ENCODE data around the gene FGF13. TPM values are rescaled to one million over a fixed set of nuclear protein-coding genes. Genes with fewer than 3 reads are reported as not detected.

The FGF13 gene
- total RNA-seq, 2 experiments from 2014 or later: not detected

DNA sequence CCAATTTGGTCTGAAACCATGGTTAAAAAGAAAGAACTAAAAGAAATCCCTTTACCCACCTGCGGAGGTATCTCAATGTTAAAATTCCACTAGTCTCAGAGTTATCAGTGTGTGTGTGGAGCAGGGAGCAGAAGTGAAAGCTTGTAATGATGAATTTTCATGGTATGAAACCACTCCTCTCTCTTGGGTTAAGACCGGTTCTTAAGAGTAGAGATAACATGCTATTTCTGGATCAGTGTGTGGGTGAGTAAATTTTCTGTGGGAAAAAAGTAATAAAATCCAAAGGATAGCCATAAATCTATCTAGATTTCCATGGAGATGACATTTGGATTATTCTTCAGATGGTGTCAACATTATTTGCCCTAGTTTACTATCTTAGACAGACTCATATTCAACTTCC lies 3.2 kb downstream of the FGF13 start:
- H3K27ac Mint-ChIP-seq: no peak overlapping the region
- POLR2A ChIA-PET: no interaction called here
- no peaks in the 10 kb centered on the region for H3K36me3 Mint-ChIP-seq
- DNase-seq: no peak
- no peak for ATAC-seq (ENCODE audit: low read depth)
- no peaks in the 10 kb centered on the region for H3K9me3 Mint-ChIP-seq
- peaks cover 29% of the 10 kb centered on the region for H3K27me3 Mint-ChIP-seq
- no peak overlapping the region for H3K4me3 Mint-ChIP-seq
- no peaks in the 10 kb centered on the region for H3K4me1 Mint-ChIP-seq

DNA sequence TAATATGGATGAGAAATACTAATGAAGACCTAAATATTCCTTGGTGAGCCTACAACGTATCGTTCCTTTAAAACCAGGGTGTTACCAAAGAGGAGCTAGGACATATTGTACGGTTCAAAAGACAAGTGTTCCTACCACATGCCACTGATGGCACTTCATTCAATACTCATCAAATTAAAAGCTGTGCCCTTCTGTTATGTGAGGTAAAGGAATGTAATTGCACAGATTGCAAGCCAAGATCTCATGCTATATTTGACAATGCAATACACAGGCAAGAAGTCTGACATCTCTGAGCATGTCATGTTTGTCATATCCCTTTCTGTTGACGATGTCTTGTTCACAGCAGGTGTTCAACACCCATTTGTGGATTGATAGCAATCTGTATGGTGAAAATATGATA lies 6.9 kb downstream of the FGF13 start:
- no peaks in the 10 kb centered on the region for H3K9me3 Mint-ChIP-seq
- POLR2A ChIA-PET: no interaction called here
- no peak for DNase-seq
- peaks cover 2% of the 10 kb centered on the region for H3K27me3 Mint-ChIP-seq
- H3K36me3 Mint-ChIP-seq: no peaks in the 10 kb centered on the region
- no peak overlapping the region for H3K4me3 Mint-ChIP-seq
- no peaks in the 10 kb centered on the region for H3K4me1 Mint-ChIP-seq
- no peak overlapping the region for H3K27ac Mint-ChIP-seq
- no peak for ATAC-seq (ENCODE audit: low read depth)

DNA sequence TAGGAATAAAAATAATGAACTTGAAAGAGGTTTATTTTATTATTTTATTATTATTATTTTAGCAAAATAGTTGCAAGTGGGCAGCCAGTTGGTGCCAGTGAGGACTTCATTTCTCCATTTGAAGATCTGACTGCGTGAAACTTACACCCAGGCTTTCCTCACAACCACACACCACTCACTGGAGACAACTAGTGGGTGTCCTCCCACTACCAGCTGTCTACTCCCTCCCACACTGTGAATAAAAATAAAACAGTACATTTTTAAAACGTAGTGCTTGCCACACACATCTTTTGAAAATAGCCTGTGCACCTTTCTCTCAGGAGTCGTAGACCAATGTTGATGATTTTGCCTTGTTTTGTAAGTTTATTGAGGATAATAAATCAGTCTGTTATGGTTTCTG lies 7.4 kb downstream of the FGF13 start:
- no peak for ATAC-seq (ENCODE audit: low read depth)

DNA sequence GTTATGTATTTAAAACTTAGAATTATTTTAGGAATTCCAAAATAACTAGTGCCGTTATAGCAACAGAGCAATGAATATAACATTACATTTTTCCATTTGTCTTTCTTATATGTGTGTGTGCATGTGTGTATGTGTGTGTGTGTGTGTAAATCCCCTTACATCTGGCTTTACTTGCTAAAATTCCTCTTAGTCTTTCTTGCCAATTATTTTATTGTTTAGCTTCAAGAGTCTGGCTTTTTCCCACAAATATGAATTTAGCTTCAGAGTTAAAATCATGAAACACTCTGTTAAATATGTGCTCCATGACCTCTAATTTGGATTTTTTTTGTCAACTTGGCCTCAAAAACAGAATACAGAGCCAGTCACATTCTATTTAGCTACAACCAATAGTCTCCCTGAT lies 18.9 kb downstream of the FGF13 start:
- Mint-ChIP-seq H3K27me3 (no peaks in the 10 kb centered on the region), H3K9me3 (no peaks in the 10 kb centered on the region), H3K4me1 (no peaks in the 10 kb centered on the region), H3K36me3 (no peaks in the 10 kb centered on the region), H3K4me3 (no peak overlapping the region), H3K27ac (no peak overlapping the region)
- ATAC-seq (ENCODE audit: low read depth) (no peak), DNase-seq (no peak)
- POLR2A ChIA-PET: no interaction called here

More for the DNA sequence above, 7.4 kb downstream of the FGF13 start:
- DNase-seq: no peak
- POLR2A ChIA-PET: no interaction called here
- no peaks in the 10 kb centered on the region for H3K4me1 Mint-ChIP-seq
- no peaks in the 10 kb centered on the region for H3K9me3 Mint-ChIP-seq
- peaks cover under 1% of the 10 kb centered on the region for H3K27me3 Mint-ChIP-seq
- no peak overlapping the region for H3K4me3 Mint-ChIP-seq
- no peak overlapping the region for H3K27ac Mint-ChIP-seq
- no peaks in the 10 kb centered on the region for H3K36me3 Mint-ChIP-seq

DNA sequence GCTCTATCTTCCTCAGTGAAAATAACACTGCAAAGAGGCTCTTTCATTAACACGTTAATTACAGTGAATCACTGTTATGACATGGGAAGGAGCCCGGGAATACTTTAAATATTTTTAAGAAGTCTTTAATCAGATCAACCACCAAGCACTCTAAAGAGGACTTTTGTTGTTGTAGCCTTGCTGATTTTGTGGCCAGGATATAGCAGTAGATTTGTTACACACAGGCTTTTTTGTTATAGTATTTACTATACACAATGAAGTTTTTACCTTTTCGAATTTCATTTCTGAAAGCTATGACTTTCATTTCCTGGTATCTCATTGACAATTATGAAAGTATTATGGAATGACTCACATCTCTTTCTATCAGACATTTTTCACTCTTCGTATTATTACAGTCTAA lies 20.3 kb downstream of the FGF13 start:
- no peaks in the 10 kb centered on the region for H3K36me3 Mint-ChIP-seq
- H3K27ac Mint-ChIP-seq: no peak overlapping the region
- no peaks in the 10 kb centered on the region for H3K4me1 Mint-ChIP-seq
- no peak for DNase-seq
- H3K27me3 Mint-ChIP-seq: no peaks in the 10 kb centered on the region
- no peak for ATAC-seq (ENCODE audit: low read depth)
- no peak overlapping the region for H3K4me3 Mint-ChIP-seq
- H3K9me3 Mint-ChIP-seq: no peaks in the 10 kb centered on the region
- POLR2A ChIA-PET: no interaction called here

DNA sequence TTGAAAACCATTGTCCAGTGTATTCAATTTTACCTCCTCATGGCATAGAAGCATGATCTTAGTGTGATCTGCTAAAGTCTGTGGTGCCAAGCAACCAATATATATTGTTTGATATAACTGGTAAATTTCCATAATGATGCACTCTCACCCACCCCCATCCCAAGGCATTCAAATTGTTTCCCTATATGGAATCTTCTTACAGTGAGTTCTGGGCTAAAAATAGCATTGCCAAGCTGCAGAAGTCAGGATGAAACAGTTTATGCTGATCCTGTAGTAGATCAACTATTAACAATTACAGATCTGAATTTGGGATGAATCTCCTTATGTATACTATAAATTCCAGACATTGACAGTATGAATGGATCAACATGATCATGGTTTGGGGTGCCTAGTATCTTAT lies 20.9 kb downstream of the FGF13 start:
- ATAC-seq (ENCODE audit: low read depth) (no peak), DNase-seq (no peak)
- no peaks in the 10 kb centered on the region for H3K9me3 Mint-ChIP-seq
- H3K36me3 Mint-ChIP-seq: no peaks in the 10 kb centered on the region
- H3K27ac Mint-ChIP-seq: no peak overlapping the region
- POLR2A ChIA-PET: no interaction called here
- no peaks in the 10 kb centered on the region for H3K27me3 Mint-ChIP-seq
- H3K4me1 Mint-ChIP-seq: no peaks in the 10 kb centered on the region
- no peak overlapping the region for H3K4me3 Mint-ChIP-seq

DNA sequence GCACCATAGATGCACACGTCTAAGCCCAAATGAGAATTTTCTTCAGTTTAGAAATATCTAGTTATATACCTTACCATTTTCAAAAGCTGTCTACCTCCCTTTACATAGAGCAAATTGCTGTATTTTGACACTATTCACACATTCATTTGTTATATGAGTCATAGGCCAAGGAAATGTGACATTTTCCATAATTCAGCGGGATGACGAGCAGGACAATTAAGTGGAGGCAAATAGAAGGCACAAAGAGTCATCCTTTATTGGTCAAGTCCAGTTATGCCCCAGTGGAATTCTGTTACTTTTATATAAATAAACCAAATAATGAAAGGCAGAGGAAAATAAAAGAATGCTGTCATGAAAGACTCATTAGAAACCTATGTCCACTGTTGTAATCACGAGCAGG lies 27.9 kb downstream of the FGF13 start:
- Mint-ChIP-seq H3K36me3 (no peaks in the 10 kb centered on the region), H3K27ac (no peak overlapping the region), H3K27me3 (no peaks in the 10 kb centered on the region), H3K4me3 (no peak overlapping the region), H3K9me3 (no peaks in the 10 kb centered on the region), H3K4me1 (no peaks in the 10 kb centered on the region)
- no peak for DNase-seq
- POLR2A ChIA-PET: no interaction called here
- ATAC-seq (ENCODE audit: low read depth): no peak

DNA sequence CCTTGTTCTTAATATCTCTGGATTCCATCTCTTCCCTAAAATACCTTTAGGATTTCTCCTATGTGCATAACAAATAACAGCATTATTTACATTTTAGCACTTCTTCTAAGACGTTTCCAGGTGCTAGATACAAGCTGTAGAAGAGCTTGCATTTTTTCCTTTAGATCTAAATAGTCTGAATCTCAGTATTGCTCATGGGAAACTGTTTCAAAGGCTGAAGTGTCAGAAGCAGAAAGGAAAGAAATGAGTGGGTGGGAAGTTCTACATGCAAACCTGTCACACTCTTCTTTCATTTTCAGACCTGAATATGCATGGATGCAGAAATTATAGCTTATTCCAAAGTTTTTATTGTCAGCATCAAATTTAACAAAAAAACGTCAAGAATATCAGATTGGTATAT lies 41.8 kb downstream of the FGF13 start:
- Mint-ChIP-seq H3K9me3 (peaks cover 1% of the 10 kb centered on the region), H3K4me3 (no peak overlapping the region), H3K27ac (no peak overlapping the region), H3K4me1 (no peaks in the 10 kb centered on the region), H3K27me3 (no peaks in the 10 kb centered on the region), H3K36me3 (no peaks in the 10 kb centered on the region)
- POLR2A ChIA-PET: no interaction called here
- no peak for DNase-seq
- ATAC-seq (ENCODE audit: low read depth): no peak

DNA sequence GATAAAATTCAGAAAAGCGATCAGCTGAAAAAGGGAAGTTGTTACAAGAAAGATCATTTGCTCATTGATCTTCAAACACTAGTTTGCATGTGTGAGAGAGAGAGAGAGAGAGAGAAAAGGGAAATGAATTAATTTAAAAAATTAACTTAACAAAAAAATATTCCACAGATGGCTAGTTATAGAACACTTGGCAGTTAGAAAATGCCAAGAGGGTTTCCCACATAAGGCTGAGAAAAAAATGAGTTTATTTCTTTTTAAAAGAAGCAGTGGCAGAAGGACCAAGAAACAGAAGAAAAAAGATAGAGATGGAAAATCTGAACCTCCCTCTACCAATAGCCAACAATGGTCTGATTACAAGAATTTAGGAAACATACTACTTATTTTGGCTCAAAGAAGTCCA lies 47.1 kb downstream of the FGF13 start:
- Mint-ChIP-seq H3K27ac (no peak overlapping the region), H3K4me3 (no peak overlapping the region), H3K27me3 (no peaks in the 10 kb centered on the region), H3K9me3 (peaks cover 1% of the 10 kb centered on the region), H3K36me3 (no peaks in the 10 kb centered on the region), H3K4me1 (no peaks in the 10 kb centered on the region)
- DNase-seq (no peak), ATAC-seq (ENCODE audit: low read depth) (no peak)
- POLR2A ChIA-PET: no interaction called here

DNA sequence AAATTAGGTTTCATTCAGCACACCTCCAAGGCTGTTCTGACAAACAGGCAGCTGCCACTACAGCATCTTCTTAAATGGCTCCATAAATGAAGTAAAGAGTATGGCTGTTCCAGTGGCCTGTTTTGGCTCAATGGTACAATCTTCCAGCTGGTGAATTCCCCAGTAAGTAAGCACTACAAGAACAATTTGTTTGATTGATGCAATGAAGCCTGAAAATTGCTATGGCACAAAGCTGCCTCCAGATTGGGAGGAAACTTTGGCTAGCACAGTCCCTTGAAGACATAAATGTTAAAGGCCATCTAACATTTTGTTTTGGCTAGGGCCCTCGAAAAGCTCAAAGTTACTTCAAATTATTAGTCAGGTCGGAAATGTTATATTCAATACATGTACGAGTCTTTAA lies 47.5 kb downstream of the FGF13 start:
- DNase-seq (no peak), ATAC-seq (ENCODE audit: low read depth) (no peak)
- POLR2A ChIA-PET: no interaction called here
- Mint-ChIP-seq H3K27me3 (no peaks in the 10 kb centered on the region), H3K36me3 (no peaks in the 10 kb centered on the region), H3K4me3 (no peak overlapping the region), H3K27ac (no peak overlapping the region), H3K9me3 (peaks cover under 1% of the 10 kb centered on the region), H3K4me1 (no peaks in the 10 kb centered on the region)

DNA sequence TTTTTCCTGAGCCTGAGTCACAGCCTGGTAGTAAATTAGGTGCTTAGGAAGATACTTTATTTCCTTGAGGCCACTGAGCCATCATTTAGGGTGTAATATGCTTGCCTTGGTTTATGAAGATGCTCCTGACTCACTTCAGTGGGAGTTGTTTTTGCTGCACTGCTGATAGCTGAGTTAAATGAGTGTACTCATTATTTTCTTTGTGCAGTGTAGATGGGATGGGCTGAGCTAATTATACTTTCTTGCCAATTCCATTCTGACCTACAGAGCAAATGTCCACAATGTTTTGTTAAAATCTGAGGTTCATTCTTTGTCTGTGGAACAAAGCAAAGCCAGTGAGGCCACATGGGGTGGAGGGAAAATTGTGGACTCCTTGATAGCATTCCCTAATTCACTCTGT lies 60.0 kb downstream of the FGF13 start:
- H3K36me3 Mint-ChIP-seq: no peaks in the 10 kb centered on the region
- no peaks in the 10 kb centered on the region for H3K9me3 Mint-ChIP-seq
- ATAC-seq (ENCODE audit: low read depth) (no peak), DNase-seq (no peak)
- no peak overlapping the region for H3K27ac Mint-ChIP-seq
- H3K4me3 Mint-ChIP-seq: no peak overlapping the region
- no peaks in the 10 kb centered on the region for H3K27me3 Mint-ChIP-seq
- no peaks in the 10 kb centered on the region for H3K4me1 Mint-ChIP-seq
- POLR2A ChIA-PET: no interaction called here

DNA sequence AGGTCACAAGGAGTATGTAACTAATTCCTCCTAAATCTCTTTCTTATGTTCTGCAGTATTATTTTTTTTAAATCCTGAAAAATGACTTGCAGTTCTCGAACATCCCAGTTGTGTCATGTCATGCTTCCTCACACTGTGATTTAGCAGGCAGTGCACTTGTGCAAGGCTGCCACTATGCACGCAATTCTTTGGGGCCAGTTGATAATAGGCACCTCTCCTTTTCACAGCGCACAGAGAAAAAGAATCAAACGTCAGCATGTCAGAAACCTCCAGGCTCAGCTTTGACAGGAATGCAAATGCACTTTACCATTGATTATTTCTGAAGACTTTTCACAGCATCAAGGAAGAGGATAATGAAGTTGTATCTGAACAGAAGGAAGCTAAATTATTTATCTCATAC lies 62.9 kb downstream of the FGF13 start:
- POLR2A ChIA-PET: no interaction called here
- Mint-ChIP-seq H3K36me3 (no peaks in the 10 kb centered on the region), H3K4me3 (no peak overlapping the region), H3K27ac (no peak overlapping the region), H3K9me3 (no peaks in the 10 kb centered on the region), H3K4me1 (no peaks in the 10 kb centered on the region), H3K27me3 (no peaks in the 10 kb centered on the region)
- ATAC-seq (ENCODE audit: low read depth) (no peak), DNase-seq (no peak)

DNA sequence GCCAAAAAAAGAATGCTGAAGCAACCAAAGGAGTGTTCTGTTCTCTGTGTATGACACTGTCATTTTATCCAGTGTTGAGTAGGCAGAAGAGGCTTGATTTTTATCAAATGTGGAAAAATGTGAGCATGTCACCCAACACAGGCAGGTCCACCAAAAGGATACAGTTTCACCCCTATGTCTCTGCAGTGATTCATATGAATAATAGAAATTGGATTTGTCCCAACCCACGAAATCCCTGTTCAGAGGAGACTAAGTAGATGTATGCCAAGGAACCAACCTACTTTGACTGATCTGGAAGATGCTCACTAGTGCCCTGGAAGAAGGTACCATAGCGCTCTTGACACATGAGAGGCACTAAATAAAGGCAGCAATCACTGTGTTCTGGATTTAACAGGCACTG lies 72.5 kb downstream of the FGF13 start:
- Mint-ChIP-seq H3K27ac (no peak overlapping the region), H3K4me1 (no peaks in the 10 kb centered on the region), H3K27me3 (no peaks in the 10 kb centered on the region), H3K4me3 (no peak overlapping the region), H3K9me3 (no peaks in the 10 kb centered on the region), H3K36me3 (no peaks in the 10 kb centered on the region)
- ATAC-seq (ENCODE audit: low read depth): no peak
- DNase-seq: no peak
- POLR2A ChIA-PET: no interaction called here
